HCT116 (cell line): ENCODE results near the gene CPS1. TPM values are rescaled to one million over a fixed set of nuclear protein-coding genes. Genes with fewer than 3 reads are reported as not detected.

ENCODE experiments used
- ATAC-seq: fragments of 200-7000 bp; cut with Tn5 transposase; 2 replicates; pipeline ENCODE4 v1.9.1; 2020; ENCODE audit warnings: mild to moderate bottlenecking, moderate library complexity
- BruUV-seq: library from RNA; stranded (reverse); fragments of 400-500 nt; replicated peaks from 2 replicates; lab custom pipeline; 2021; lab: Mats Ljungman, UMichigan
- CTCF ChIA-PET: fragments of 300-600 bp; sonication (Branson Sonifier 250); formaldehyde crosslinking; loops from one replicate; lab custom pipeline; 2021; ENCODE audit warnings: antibody characterized with exemption; lab: Charles Lee
- POLR2A ChIA-PET: fragments of 300-600, 350-600 bp; sonication (Branson Sonifier 250); formaldehyde crosslinking; loops from one replicate; lab custom pipeline; 2021; ENCODE audit warnings: antibody characterized with exemption; lab: Charles Lee
- RAD21 ChIA-PET, 2 experiments: fragments of 300-600 bp; sonication (Branson Sonifier 250); formaldehyde crosslinking; loops; one replicate each; lab custom pipeline; 2023; ENCODE audit warnings: low total read pairs in 2 of 2; ENCODE audit not compliant: uncharacterized antibody in 2 of 2, unreplicated experiment in 2 of 2, low non-redundant PET in 1 of 2; lab: Charles Lee
- DNase-seq: peaks from one replicate; pipeline ENCODE4 v3.0.0-alpha.2; 2010; ENCODE audit warnings: low read depth, low spot score
- H2AFZ ChIP-seq: fragments of 200-600 bp; shearing (Covaris generic), sonication (generic); 2 replicates; pipeline ENCODE4 v1.6.1; 2017; ENCODE audit warnings: low read depth, mixed run types, mixed read lengths, antibody characterized with exemption, low read length; ENCODE audit not compliant: poor library complexity, severe bottlenecking
- H3K27ac ChIP-seq: 2 replicates; pipeline ENCODE4 v1.5.1; 2012; ENCODE audit warnings: low read depth, low read length
- H3K27me3 ChIP-seq: fragments of 200-600 bp; sonication (generic); 2 replicates; pipeline ENCODE4 v1.6.1; 2016; ENCODE audit warnings: mixed run types, low read length, mixed read lengths; ENCODE audit not compliant: insufficient read depth
- H3K36me3 ChIP-seq, 2 experiments: fragments of 200-500 bp in 1 of 2; fragments of 200-600 bp in 1 of 2; sonication (Bioruptor generic) in 1 of 2; sonication (generic) in 1 of 2; 2 replicates each; pipeline versions ENCODE4 v1.5.1 to v1.6.1; 2014 to 2016; ENCODE audit warnings: low read length in 2 of 2, inconsistent platforms in 1 of 2, mixed read lengths in 1 of 2, mixed run types in 1 of 2; ENCODE audit not compliant: insufficient read depth in 2 of 2, control insufficient read depth in 1 of 2
- H3K4me1 ChIP-seq, 2 experiments: fragments of 200-600 bp in 1 of 2; sonication (generic) in 1 of 2; 2 replicates each; pipeline versions ENCODE4 v1.5.1 to v1.6.1; 2012 to 2017; ENCODE audit warnings: low read length in 2 of 2, inconsistent platforms in 1 of 2, mild to moderate bottlenecking in 1 of 2, mixed read lengths in 1 of 2, mixed run types in 1 of 2, moderate library complexity in 1 of 2; ENCODE audit not compliant: insufficient read depth in 2 of 2, control insufficient read depth in 1 of 2
- H3K4me2 ChIP-seq: fragments of 200-600 bp; sonication (generic); 2 replicates; pipeline ENCODE4 v1.6.1; 2017; ENCODE audit warnings: mixed run types, low read length, mixed read lengths
- H3K4me3 ChIP-seq, 2 experiments: fragments of 200-600 bp in 1 of 2; sonication (generic) in 1 of 2; replicated peaks in 1 of 2; 2 replicates each; pipeline ENCODE4 v1.5.1; 2011 to 2016; ENCODE audit warnings: low read length in 2 of 2, control low read depth in 1 of 2, low read depth in 1 of 2, mild to moderate bottlenecking in 1 of 2, mixed read lengths in 1 of 2, mixed run types in 1 of 2
- H3K79me2 ChIP-seq: fragments of 200-600 bp; sonication (generic); 2 replicates; pipeline ENCODE4 v1.6.1; 2017; ENCODE audit warnings: mild to moderate bottlenecking, mixed run types, low read length, moderate library complexity, mixed read lengths; ENCODE audit not compliant: insufficient read depth
- H3K9ac ChIP-seq: fragments of 200-600 bp; sonication (generic); 2 replicates; pipeline ENCODE4 v1.6.1; 2016; ENCODE audit warnings: low read length, mixed read lengths
- H3K9me2 ChIP-seq: fragments of 200-600 bp; sonication (generic), shearing (Covaris generic); 2 replicates; pipeline ENCODE4 v1.6.1; 2017; ENCODE audit warnings: mixed run types, mild to moderate bottlenecking, moderate library complexity; ENCODE audit not compliant: insufficient read depth
- H3K9me3 ChIP-seq, 2 experiments: fragments of 200-500 bp in 1 of 2; fragments of 200-600 bp in 1 of 2; sonication (Bioruptor generic) in 1 of 2; sonication (generic) in 1 of 2; 2 replicates each; pipeline ENCODE4 v1.6.1; 2014 to 2017; ENCODE audit warnings: low read length in 2 of 2, mixed read lengths in 2 of 2, inconsistent platforms in 1 of 2, low read depth in 1 of 2, mild to moderate bottlenecking in 1 of 2, mixed run types in 1 of 2, moderate library complexity in 1 of 2; ENCODE audit not compliant: control insufficient read depth in 1 of 2, insufficient read depth in 1 of 2
- H4K20me1 ChIP-seq: fragments of 200-600 bp; sonication (generic), shearing (Covaris generic); 2 replicates; pipeline ENCODE4 v1.6.1; 2017; ENCODE audit warnings: mixed run types, mild to moderate bottlenecking, moderate library complexity; ENCODE audit not compliant: insufficient read depth
- CEBPB ChIP-seq: IDR thresholded peaks from 2 replicates; pipeline ENCODE4 v1.6.1; 2012; ENCODE audit warnings: low read depth
- EGR1 ChIP-seq: IDR thresholded peaks from 2 replicates; pipeline ENCODE4 v1.6.1; 2012; ENCODE audit warnings: low read depth
- ELF1 ChIP-seq: IDR thresholded peaks from 2 replicates; pipeline ENCODE4 v1.6.1; 2012; ENCODE audit warnings: low read depth, borderline replicate concordance
- EZH2 ChIP-seq: fragments of 200-600 bp; sonication (generic); IDR thresholded peaks from 2 replicates; pipeline ENCODE4 v1.6.1; 2017; ENCODE audit warnings: antibody characterized with exemption, mixed run types
- FOSL1 ChIP-seq: IDR thresholded peaks from 2 replicates; pipeline ENCODE4 v1.6.1; 2012; ENCODE audit warnings: low read depth
- JUND ChIP-seq: IDR thresholded peaks from 2 replicates; pipeline ENCODE4 v1.6.1; 2012
- POLR2A ChIP-seq: IDR thresholded peaks from 2 replicates; pipeline ENCODE4 v1.7.0; 2011; ENCODE audit warnings: borderline replicate concordance; ENCODE audit not compliant: insufficient read depth, insufficient read length; ENCODE audit errors: extremely low read depth
- POLR2AphosphoS5 ChIP-seq: IDR thresholded peaks from 2 replicates; pipeline ENCODE4 v1.6.1; 2011; ENCODE audit warnings: mild to moderate bottlenecking, low read depth, low read length, moderate library complexity
- RAD21 ChIP-seq: IDR thresholded peaks from 2 replicates; pipeline ENCODE4 v1.6.1; 2012; ENCODE audit warnings: low read depth, mild to moderate bottlenecking
- SIN3A ChIP-seq: IDR thresholded peaks from 2 replicates; pipeline ENCODE4 v1.6.1; 2012; ENCODE audit warnings: low read depth
- SP1 ChIP-seq: IDR thresholded peaks from 2 replicates; pipeline ENCODE4 v1.6.1; 2012; ENCODE audit warnings: low read depth
- SRF ChIP-seq: IDR thresholded peaks from 2 replicates; pipeline ENCODE4 v1.6.1; 2012; ENCODE audit warnings: low read depth
- TCF7L2 ChIP-seq: IDR thresholded peaks from 2 replicates; pipeline ENCODE4 v1.7.0; 2011; ENCODE audit warnings: borderline replicate concordance, inconsistent platforms; ENCODE audit not compliant: insufficient read depth, insufficient read length; ENCODE audit errors: extremely low read depth
- YY1 ChIP-seq: IDR thresholded peaks from 2 replicates; pipeline ENCODE4 v1.6.1; 2011; ENCODE audit warnings: low read length, low read depth, moderate library complexity, mild to moderate bottlenecking; ENCODE audit not compliant: insufficient replicate concordance; ENCODE audit errors: extremely low read depth
- ZFX ChIP-seq: fragments of 450-650 bp; IDR thresholded peaks from 2 replicates; pipeline ENCODE4 v1.6.1; 2017
- ZNF274 ChIP-seq: fragments of 200-500 bp; sonication (Bioruptor generic); IDR thresholded peaks from 2 replicates; pipeline ENCODE4 v1.6.1; 2014; ENCODE audit warnings: mild to moderate bottlenecking, low read depth, low read length, inconsistent platforms
- intact Hi-C: fragments of 100-400 bp; cut with micrococcal nuclease; formaldehyde crosslinking; loops from 2 replicates; pipeline ENCODE4 v1.10.0; 2022
- total RNA-seq: library from RNA; stranded (reverse); gene quantifications from one replicate; pipeline ENCODE4 v1.2.1, GENCODE V29; 2021; ENCODE audit not compliant: unreplicated experiment
- TF ChIP-seq, protein P1 (sequence below): IDR thresholded peaks from 2 replicates; pipeline ENCODE4 v1.6.1; 2012
- TF ChIP-seq, protein P2 (sequence below), 3 experiments: fragments of 200-600 bp in 1 of 3; sonication (generic) in 1 of 3; IDR thresholded peaks in 2 of 3; conservative IDR thresholded peaks in 1 of 3; 2 replicates each; pipeline ENCODE4 v1.5.1; 2012 to 2017; ENCODE audit warnings: low read depth in 2 of 3, low read length in 2 of 3, antibody characterized with exemption in 1 of 3, borderline replicate concordance in 1 of 3, control low read depth in 1 of 3, mild to moderate bottlenecking in 1 of 3, mixed read lengths in 1 of 3, mixed run types in 1 of 3, moderate library complexity in 1 of 3; ENCODE audit not compliant: insufficient read depth in 1 of 3
- TF ChIP-seq, protein P3 (sequence below): IDR thresholded peaks from 2 replicates; pipeline ENCODE4 v1.6.1; 2012
- TF ChIP-seq, protein P4 (sequence below): IDR thresholded peaks from 2 replicates; pipeline ENCODE4 v1.6.1; 2011; ENCODE audit warnings: mild to moderate bottlenecking, low read length, moderate library complexity; ENCODE audit not compliant: insufficient replicate concordance; ENCODE audit errors: extremely low read depth

CPS1 gene
- total RNA-seq, 1 experiment from 2014 or later = 37.5 TPM

DNA sequence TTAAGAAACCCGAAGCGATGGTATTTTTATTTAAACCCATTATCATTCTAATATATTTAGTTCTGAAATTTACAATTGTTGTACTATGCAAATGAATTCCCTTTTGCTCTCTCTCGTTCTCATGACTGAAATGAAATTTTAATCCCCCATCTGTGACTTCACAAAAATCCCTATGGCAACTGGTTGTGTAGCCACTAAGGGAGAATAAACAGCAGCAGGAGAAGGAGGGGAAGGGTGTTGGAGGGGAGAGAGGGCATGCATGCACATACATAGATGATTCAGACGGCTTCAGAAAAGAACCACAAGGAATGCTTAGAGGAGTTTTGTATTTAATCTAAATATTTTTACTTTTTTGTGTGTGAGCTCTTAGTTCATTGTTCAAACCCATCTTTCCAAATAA, 36.8 kb downstream of the CPS1 start (continued):
- TF ChIP-seq SIN3A (no peak), ZFX (no peak), FOSL1 (no peak), ZNF274 (no peak), SP1 (no peak), RAD21 (no peak), POLR2A (no peak), CEBPB (no peak)
- TF ChIP-seq, protein P1, sequence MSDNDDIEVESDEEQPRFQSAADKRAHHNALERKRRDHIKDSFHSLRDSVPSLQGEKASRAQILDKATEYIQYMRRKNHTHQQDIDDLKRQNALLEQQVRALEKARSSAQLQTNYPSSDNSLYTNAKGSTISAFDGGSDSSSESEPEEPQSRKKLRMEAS = no peak
- TF ChIP-seq, protein P2, sequence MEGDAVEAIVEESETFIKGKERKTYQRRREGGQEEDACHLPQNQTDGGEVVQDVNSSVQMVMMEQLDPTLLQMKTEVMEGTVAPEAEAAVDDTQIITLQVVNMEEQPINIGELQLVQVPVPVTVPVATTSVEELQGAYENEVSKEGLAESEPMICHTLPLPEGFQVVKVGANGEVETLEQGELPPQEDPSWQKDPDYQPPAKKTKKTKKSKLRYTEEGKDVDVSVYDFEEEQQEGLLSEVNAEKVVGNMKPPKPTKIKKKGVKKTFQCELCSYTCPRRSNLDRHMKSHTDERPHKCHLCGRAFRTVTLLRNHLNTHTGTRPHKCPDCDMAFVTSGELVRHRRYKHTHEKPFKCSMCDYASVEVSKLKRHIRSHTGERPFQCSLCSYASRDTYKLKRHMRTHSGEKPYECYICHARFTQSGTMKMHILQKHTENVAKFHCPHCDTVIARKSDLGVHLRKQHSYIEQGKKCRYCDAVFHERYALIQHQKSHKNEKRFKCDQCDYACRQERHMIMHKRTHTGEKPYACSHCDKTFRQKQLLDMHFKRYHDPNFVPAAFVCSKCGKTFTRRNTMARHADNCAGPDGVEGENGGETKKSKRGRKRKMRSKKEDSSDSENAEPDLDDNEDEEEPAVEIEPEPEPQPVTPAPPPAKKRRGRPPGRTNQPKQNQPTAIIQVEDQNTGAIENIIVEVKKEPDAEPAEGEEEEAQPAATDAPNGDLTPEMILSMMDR (IDR thresholded peaks at IDR 0.05 in 2 of 3, conservative IDR thresholded peaks at IDR 0.05 in 1 of 3; ENCODE audit: borderline replicate concordance in 1 of 3, insufficient read depth in 1 of 3, low read depth in 2 of 3, low read length in 2 of 3) = no peak

DNA sequence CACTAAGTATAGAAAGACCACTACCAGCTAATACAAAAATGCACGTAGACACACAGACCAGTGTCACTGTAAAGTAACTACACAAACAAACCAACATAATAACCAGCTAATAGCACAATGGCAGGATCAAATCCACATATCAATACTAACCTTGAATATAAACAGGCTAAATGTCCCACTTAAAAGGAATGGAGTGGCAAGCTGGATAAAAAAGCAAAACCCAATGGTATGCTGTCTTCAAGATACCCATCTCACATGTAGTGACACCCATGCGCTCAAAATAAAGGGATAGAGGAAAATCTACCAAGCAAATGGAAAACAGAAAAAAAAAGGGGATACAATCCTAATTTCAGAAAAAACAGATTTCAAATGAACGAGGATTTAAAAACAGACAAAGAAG, 41.8 kb downstream of the CPS1 start:
- Histone ChIP-seq H3K4me2 (no peak overlapping the region), H3K9me3 (no peaks in the 10 kb centered on the region), H3K79me2 (no peaks in the 10 kb centered on the region), H3K4me3 (no peak overlapping the region), H3K9me2 (no peaks in the 10 kb centered on the region), H3K36me3 (no peaks in the 10 kb centered on the region), H3K27me3 (no peaks in the 10 kb centered on the region), H3K27ac (no peak overlapping the region), H2AFZ (no peak overlapping the region), H3K4me1 (no peaks in the 10 kb centered on the region), H3K9ac (no peak overlapping the region), H4K20me1 (no peaks in the 10 kb centered on the region)
- DNase-seq (no peak), ATAC-seq (no peak)
- intact Hi-C loops = no loop called here
- TF ChIP-seq SIN3A (no peak), SRF (no peak), EGR1 (no peak), FOSL1 (no peak), POLR2AphosphoS5 (no peak), YY1 (no peak), ZFX (no peak), JUND (no peak), ZNF274 (no peak), EZH2 (no peak), ELF1 (no peak), TCF7L2 (no peak)
- TF ChIP-seq, protein P3, sequence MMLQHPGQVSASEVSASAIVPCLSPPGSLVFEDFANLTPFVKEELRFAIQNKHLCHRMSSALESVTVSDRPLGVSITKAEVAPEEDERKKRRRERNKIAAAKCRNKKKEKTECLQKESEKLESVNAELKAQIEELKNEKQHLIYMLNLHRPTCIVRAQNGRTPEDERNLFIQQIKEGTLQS = no peak
- TF ChIP-seq, protein P1 = no peak
- TF ChIP-seq, protein P2 (IDR thresholded peaks at IDR 0.05 in 2 of 3, conservative IDR thresholded peaks at IDR 0.05 in 1 of 3; ENCODE audit: borderline replicate concordance in 1 of 3, insufficient read depth in 1 of 3, low read depth in 2 of 3, low read length in 2 of 3) = no peak
- TF ChIP-seq, protein P4, sequence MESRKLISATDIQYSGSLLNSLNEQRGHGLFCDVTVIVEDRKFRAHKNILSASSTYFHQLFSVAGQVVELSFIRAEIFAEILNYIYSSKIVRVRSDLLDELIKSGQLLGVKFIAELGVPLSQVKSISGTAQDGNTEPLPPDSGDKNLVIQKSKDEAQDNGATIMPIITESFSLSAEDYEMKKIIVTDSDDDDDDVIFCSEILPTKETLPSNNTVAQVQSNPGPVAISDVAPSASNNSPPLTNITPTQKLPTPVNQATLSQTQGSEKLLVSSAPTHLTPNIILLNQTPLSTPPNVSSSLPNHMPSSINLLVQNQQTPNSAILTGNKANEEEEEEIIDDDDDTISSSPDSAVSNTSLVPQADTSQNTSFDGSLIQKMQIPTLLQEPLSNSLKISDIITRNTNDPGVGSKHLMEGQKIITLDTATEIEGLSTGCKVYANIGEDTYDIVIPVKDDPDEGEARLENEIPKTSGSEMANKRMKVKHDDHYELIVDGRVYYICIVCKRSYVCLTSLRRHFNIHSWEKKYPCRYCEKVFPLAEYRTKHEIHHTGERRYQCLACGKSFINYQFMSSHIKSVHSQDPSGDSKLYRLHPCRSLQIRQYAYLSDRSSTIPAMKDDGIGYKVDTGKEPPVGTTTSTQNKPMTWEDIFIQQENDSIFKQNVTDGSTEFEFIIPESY = no peak
- no TSS peak for BruUV-seq
- ChIA-PET POLR2A (no interaction called here), RAD21 (no interaction called here), CTCF (no interaction called here)
